Left kidney (tissue), 2 donors: ENCODE results near the gene PRICKLE4. TPM values are rescaled to one million over a fixed set of nuclear protein-coding genes. Genes with fewer than 3 reads are reported as not detected.
"Not testable (repeated sequence)": the region's sequence is repeated elsewhere in the genome, so short reads cannot be mapped to it uniquely, and the experiment has no call there.

ENCODE experiments used
- DNase-seq: peaks from one replicate; pipeline ENCODE4 v3.0.0-alpha.2; 2013
- polyA plus RNA-seq: library from polyadenylated mRNA; unstranded; fragments of 120-200 nt; gene quantifications from one replicate; pipeline ENCODE4 v1.2.1, GENCODE V29; 2013; ENCODE audit not compliant: insufficient read length

PRICKLE4 gene
- polyA plus RNA-seq, 1 donor: 6.8 TPM

GRCh38 chr6:41744236-41744787 lies 36.3 kb upstream of the PRICKLE4 start:
- no peak for DNase-seq

DNA sequence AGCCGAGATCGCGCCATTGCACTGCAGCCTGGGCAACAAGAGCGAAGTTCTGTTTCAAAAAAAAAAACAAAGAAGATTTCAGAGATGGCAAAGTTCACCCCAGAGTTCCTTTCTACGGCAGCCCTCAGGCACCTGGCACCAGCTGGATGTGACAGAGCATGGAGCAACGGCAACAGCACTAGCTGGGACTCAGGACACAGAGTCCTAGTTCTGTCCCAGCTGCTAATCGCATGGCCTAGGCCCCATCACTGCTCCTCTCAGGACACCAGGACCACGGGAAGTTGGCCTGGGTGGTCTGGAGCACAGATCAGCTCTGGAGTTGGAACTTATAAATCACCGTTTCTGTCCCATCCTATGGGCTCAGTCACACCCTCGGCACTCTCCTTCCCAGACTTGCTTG lies 34.5 kb upstream of the PRICKLE4 start:
- no peak for DNase-seq

GRCh38 chr6:41747256-41748101 lies 33.1 kb upstream of the PRICKLE4 start, which contains the start of gene PGC:
PGC (minus strand) TSS chr6:41747397; CDS start chr6:41747334, 63 bp downstream.
- no peak for DNase-seq

GRCh38 chr6:41748102-41748477 lies 32.5 kb upstream of the PRICKLE4 start:
- no peak for DNase-seq

DNA sequence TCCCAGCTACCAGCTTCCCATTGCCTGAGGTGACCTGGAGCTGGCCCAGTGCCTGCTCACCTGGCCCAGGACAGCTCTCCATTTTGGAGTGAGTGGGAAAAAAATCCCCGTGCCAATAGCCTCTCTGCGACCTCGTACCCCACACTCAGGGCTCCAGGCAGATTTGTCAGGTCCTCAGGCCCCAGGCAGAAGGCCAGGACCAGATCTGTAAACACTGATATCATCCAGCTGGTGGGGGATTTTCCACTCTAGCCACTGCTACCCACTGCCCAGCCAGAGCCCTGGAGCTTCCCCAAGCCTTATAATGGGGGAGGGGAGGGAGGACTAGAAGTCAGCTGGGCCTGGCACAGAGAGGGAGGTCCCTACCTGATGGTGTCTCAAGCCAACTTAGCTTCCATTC lies 32.0 kb upstream of the PRICKLE4 start:
- no peak for DNase-seq

- no peak for DNase-seq
Observed at GRCh38 chr6:41750374-41750773, 30.2 kb upstream of the PRICKLE4 start.

GRCh38 chr6:41755895-41756294 lies 24.7 kb upstream of the PRICKLE4 start:
- DNase-seq: no peak

GRCh38 chr6:41756354-41756753 lies 24.2 kb upstream of the PRICKLE4 start:
- DNase-seq: no peak

GRCh38 chr6:41757271-41757670 lies 23.3 kb upstream of the PRICKLE4 start:
- DNase-seq: no peak

DNA sequence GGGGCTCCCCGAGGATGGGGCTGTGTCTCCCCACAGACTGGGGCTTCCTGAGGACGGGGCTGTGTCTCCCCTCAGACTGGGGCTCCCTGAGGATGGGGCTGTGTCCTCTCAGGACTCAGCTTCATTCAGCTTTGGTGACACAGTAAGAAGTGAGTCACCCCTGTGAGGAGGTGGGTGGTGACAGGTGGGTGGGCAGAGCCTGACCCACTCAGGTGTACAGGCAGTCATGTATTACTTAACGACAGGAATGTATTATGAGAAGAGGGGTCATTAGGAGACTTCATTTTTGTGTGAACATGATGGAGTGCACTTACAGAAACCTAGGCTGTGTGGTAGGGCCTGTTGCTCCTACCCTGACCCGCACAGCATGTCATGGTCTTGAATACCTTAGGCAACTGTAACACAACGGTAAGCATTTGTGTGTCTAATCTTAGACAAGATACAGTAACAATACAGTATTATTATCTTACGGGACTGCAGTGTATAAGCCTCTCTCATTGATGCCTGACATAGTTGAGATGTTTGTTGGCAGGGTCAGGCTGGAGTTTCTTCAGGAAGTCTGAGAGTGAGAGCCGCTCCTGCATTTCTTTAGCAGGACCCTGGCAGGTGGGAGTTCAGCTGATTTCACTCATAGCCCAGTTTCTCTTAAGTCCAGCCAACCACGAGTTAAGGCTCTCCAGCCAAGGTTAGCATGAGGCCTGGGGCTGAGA lies 22.5 kb upstream of the PRICKLE4 start:
- no peak for DNase-seq

DNA sequence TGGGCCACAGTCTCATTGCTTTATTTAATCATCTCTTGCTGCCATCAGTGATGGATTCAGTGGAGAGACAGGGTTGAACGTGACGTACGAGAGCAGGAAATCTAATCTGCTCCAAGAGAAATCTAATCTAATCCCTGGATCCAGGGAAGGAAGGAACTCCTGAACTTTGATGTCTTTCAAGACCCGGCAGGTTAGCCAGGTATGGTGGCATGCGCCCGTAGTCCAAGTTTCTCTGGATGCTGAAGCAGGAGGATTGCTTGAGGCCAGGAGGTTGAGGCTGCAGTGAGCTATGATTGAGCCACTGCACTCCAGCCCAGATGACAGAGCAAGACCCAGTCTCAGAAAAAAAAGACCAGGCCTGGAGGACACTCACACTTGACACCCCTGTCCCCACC lies 21.9 kb upstream of the PRICKLE4 start:
- DNase-seq: no peak

DNA sequence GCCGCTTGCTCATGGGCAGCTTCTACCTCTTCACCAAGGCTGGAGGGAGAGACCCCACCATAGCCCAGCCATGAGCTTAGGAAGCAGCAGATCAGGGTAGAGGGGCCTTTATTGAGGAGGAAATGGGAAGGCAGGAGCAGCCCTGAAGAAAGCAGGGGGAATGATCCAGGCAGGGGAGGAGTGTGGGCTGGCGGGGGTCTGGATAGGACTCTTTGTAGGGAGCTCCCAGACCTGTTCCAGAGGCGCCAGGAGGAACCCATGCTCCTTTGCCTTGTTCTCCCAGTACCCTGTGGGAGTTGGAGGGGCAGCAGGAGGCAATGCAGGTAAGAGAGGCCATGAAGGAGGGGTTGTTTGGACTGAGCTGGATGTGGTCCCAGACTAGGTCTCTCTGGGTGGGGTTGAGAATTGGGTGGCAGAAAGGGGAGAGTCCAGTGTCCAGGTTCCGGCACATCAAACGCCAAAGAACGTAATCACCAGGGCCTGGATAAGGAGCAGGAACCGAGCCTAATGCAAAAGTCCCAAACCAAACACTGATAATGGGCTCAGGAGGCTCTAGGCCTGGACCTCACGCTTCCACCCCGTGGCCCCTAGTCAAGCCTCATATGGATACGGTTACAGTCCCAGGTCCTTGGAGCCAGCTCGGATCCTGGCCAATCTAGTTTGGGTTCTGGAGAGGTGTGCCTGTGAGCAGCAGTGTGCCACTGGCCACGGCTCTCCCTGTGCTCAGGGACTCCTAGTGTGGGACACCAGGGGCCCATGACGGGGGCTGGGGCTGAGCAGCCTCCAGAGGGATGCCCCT lies 21.3 kb upstream of the PRICKLE4 start:
- DNase-seq: no peak

DNA sequence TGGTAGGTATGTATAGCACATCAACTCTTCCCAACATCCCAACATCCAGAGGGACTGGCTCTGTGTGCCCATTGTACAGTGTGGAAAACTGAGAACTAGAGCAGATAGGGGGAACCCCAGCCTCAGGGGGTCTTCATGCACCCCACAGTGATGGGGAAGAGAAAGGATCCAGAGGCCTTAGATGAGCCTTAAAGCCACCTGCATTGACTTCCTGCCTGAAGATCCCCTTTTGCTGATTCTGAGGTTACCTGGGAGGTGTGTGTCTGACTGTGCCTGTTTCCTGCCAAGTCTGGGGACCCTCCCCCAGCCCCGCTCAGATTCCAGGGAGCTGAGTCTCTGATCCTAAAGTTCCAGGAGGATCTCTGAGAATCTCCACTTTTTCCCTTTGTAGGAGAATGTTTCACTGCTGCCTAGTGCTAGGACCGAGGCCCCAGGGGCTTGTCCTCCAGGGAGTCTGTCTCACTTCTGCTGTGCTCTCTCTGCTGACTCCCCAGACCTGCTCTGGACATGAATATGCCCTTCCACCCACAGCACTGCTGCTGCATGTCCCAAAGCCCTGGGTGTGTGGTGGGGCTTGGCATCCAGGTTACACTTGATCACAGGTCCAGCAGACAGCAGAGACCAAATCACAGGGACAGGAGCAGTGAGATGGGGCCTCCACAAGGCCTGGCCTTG lies 20.5 kb upstream of the PRICKLE4 start:
- DNase-seq: no peak

DNA sequence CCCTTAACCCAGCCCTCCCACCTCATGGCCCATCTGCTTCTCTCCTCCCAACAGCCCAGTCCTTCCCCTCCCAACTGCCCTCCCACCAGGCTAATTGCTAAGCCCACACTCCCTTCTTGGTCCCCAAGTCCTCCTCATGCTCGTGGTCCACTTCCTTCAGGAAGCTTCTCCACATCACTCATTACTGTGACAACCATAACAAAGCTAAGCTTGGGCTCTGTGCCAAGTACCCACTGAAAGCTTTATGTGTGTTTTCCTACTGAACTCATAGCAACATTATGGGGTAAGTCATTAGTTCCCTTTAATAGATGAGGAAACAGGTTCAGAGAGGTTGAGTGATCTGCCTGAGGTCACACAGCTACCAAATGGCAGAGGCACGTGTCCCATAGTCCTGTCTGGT lies 17.1 kb upstream of the PRICKLE4 start:
- peak; percentile 39 for DNase-seq

GRCh38 chr6:41766043-41766664 lies 14.4 kb upstream of the PRICKLE4 start:
- not testable (repeated sequence) for DNase-seq

- no peak for DNase-seq
Observed at GRCh38 chr6:41767112-41767833, 13.3 kb upstream of the PRICKLE4 start.

GRCh38 chr6:41768545-41769308 lies 11.9 kb upstream of the PRICKLE4 start:
- DNase-seq: no peak

DNA sequence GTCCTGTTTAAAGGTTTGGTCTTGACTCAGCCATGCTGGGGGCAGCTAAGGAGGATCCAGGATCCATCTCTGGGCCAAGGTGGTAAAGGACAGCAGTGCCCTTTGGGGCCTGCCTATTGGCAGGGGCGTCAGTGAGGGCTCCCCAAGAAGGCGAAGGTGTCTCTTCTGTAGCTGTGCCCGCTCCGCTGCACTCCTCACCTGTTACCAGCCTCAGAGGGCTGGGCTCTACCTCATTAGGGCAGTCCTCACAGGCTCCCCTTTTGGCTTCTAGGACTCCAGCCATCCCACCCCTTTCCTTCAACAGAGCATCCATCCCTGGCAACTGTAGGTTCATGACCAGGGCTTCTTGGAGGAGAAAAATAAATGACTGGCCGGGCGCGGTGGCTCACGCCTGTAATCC lies 11.2 kb upstream of the PRICKLE4 start:
- DNase-seq: no peak

DNA sequence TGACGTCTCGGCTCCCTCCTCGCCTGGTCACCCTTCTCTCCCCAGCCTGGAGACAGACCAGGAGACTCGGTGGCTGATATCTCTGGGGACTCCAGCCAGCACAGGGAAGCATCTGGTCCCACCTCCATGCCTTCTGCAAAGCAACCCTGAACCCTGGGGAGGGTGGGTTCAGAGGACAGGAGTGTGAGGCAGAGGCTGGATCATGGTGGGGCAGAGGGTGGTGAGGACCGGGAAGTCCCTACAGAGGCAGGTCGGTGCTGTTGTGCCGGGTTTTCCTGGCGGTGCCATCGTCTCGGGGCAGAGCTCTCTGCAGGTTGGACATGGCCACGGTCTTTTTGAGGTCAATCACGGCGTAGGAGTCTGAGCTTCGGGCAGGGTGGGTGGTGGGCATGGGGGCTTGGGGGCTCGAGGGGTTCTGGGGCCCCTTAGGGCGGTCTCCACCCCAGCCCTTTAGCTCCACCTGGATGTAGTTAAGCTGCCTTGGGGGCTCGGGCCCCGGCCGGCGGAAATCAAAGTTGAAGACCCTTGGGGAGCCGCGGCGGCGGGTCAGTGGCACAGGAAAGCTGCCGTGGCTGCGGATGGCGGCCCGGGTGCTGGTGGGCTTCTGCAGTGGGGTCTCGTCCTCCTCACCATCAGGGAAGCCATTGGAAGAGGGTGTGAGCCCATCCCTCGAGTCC lies 10.1 kb upstream of the PRICKLE4 start:
- DNase-seq: no peak
